HG03103 (cell line): ENCODE results near the gene PSMB3.
"Not testable (repeated sequence)": the region's sequence is repeated elsewhere in the genome, so short reads cannot be mapped to it uniquely, and the experiment has no call there.

Source experiments
- ATAC-seq: cut with Tn5 transposase; IDR thresholded peaks from one replicate; pipeline ENCODE4 v1.9.1; 2021; ENCODE audit warnings: low read depth; ENCODE audit not compliant: unreplicated experiment

PSMB3 gene

GRCh38 chr17:38790148-38790707 is 37.7 kb downstream of the PSMB3 start:
- ATAC-seq: not testable (repeated sequence)

DNA sequence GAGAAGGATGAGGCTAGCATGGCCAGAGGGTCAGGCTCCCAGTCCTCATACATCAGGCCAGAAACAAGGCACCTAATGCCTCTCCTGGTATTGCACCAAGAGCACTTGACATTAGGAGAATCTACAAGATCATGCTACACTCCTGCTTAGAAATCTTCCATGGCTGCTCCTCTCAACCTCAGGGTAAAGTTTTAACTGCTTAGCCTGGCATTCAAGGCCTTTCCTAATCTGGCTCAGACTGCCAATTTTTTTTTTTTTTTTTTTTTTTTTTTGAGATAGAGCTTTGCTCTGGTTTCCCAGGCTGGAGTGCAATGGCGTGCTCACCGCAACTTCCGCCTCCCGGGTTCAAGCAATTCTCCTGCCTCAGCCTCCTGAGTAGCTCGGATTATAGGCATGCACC is 38.6 kb downstream of the PSMB3 start:
- ATAC-seq: no peak

- no peak for ATAC-seq
Observed at GRCh38 chr17:38794221-38794620, 41.7 kb downstream of the PSMB3 start.

- no peak for ATAC-seq
Observed at GRCh38 chr17:38796451-38797157, 44.1 kb downstream of the PSMB3 start.

GRCh38 chr17:38797158-38797490 is 44.6 kb downstream of the PSMB3 start:
- ATAC-seq: no peak

DNA sequence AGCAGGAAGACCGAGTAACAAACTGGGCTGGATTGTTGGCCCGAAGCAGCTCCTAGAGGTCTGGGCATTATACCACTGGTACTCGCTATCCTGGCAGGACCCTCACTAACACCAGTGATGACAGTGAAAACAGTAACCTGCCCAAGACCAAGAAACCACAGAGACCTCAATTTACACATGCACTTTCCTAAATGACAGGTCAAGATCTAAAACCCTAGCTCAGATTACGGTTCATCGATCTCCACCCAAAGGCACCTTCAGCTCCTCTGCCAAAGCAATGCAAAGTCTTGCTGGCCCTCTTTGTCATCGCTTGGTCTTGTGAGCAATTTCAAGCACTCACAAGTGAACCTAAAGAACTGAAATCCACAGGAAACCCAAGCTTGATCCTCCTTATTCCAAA is 45.3 kb downstream of the PSMB3 start:
- no peak for ATAC-seq

GRCh38 chr17:38798614-38799500 is 46.3 kb downstream of the PSMB3 start:
- ATAC-seq: peak; percentile 26

- peak; percentile 52 for ATAC-seq
Observed at GRCh38 chr17:38799501-38800236, 47.1 kb downstream of the PSMB3 start, which contains the start of gene PIP4K2B. Gene PIP4K2B, minus strand, starts transcription at chr17:38799556. Its CDS starts 132 bp downstream, at chr17:38799424.

DNA sequence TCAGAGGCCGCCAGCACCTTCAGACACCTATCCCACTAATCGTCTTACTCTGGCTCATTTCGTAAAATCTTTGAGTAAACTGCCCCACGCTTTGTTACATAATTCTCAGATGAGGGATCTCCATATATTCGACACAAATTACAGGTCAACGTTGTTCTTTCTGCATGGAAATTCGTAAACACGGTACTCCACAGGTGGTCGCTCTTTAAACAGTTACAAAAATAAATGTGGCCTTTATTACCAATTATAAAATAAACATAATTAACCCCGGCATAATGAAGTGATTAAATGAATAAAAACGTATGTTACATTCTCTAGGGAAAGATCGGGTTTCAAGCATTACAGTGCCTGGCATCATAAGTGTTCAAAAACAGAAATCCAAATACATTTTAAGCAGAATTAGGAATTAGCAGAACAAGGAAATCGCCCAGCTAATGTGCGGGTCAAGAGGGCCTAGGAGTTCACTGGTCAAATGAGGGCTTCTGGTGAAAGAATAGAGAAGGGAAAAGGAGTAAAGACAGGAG is 47.8 kb downstream of the PSMB3 start:
- no peak for ATAC-seq

- no peak for ATAC-seq
Observed at GRCh38 chr17:38809828-38810227, 57.3 kb downstream of the PSMB3 start.
